SU-DHL-6 (cell line): ENCODE data around the gene FAM83G.

Source experiments
- H2AFZ ChIP-seq: fragments of 200-600 bp; sonication (generic); 2 replicates; pipeline ENCODE4 v1.6.1; 2014; ENCODE audit warnings: low read depth, mild to moderate bottlenecking, moderate library complexity, mixed read lengths, antibody characterized with exemption, low read length; ENCODE audit not compliant: severe bottlenecking
- H3F3A ChIP-seq: fragments of 200-600 bp; shearing (Covaris generic); 2 replicates; pipeline ENCODE4 v1.6.0; 2016; ENCODE audit warnings: antibody characterized with exemption, mild to moderate bottlenecking; ENCODE audit not compliant: insufficient read depth
- H3K27ac ChIP-seq: fragments of 200-600 bp; sonication (generic); 2 replicates; pipeline ENCODE4 v1.5.1; 2016; ENCODE audit warnings: low read depth, mild to moderate bottlenecking, low read length, moderate library complexity, mixed read lengths
- H3K27me3 ChIP-seq: fragments of 200-600 bp; sonication (generic), shearing (Covaris generic); 2 replicates; pipeline ENCODE4 v1.6.0; 2014; ENCODE audit warnings: mild to moderate bottlenecking, low read length
- H3K36me3 ChIP-seq: fragments of 200-600 bp; sonication (generic); 2 replicates; pipeline ENCODE4 v1.6.1; 2014; ENCODE audit warnings: mild to moderate bottlenecking, low read length, mixed read lengths
- H3K4me2 ChIP-seq: fragments of 300-600, 200-600 bp; shearing (Covaris generic), sonication (generic); 2 replicates; pipeline ENCODE4 v1.6.0; 2014; ENCODE audit warnings: low read length, low read depth, mild to moderate bottlenecking; ENCODE audit not compliant: poor library complexity, severe bottlenecking
- H3K4me3 ChIP-seq: fragments of 200-600 bp; sonication (generic); 2 replicates; pipeline ENCODE4 v1.5.1; 2014; ENCODE audit warnings: antibody characterized with exemption, low read length, mild to moderate bottlenecking, mixed read lengths; ENCODE audit not compliant: insufficient read depth, poor library complexity, severe bottlenecking
- H3K79me2 ChIP-seq: fragments of 200-600 bp; sonication (generic); 2 replicates; pipeline ENCODE4 v1.6.1; 2014; ENCODE audit warnings: mild to moderate bottlenecking, low read length, moderate library complexity; ENCODE audit not compliant: insufficient read depth
- H3K9ac ChIP-seq: fragments of 200-600 bp; sonication (generic); 2 replicates; pipeline ENCODE4 v1.7.0; 2014; ENCODE audit warnings: mild to moderate bottlenecking, low read length
- H3K9me2 ChIP-seq: fragments of 200-600 bp; sonication (generic); replicated peaks from 2 replicates; pipeline ENCODE4 v1.6.1; 2014; ENCODE audit warnings: low read length; ENCODE audit not compliant: insufficient read depth
- H3K9me3 ChIP-seq: fragments of 200-600 bp; sonication (generic); 2 replicates; pipeline ENCODE4 v1.6.1; 2014; ENCODE audit warnings: low read length, mixed read lengths; ENCODE audit not compliant: insufficient read depth
- H4K20me1 ChIP-seq: fragments of 200-600 bp; sonication (generic); 2 replicates; pipeline ENCODE4 v1.6.1; 2014; ENCODE audit warnings: low read depth, mild to moderate bottlenecking, antibody characterized with exemption, low read length, moderate library complexity, mixed read lengths
- EZH2phosphoT487 ChIP-seq: fragments of 200-600 bp; sonication (generic), shearing (Covaris generic); conservative IDR thresholded peaks from 2 replicates; pipeline ENCODE4 v1.6.1; 2018; ENCODE audit warnings: mild to moderate bottlenecking, antibody characterized with exemption, low read length, moderate library complexity, mixed read lengths
- TF ChIP-seq, protein P1 (sequence below): fragments of 200-600 bp; sonication (generic); IDR thresholded peaks from one replicate; pipeline ENCODE4 v1.5.1; 2017; ENCODE audit warnings: antibody characterized with exemption, mild to moderate bottlenecking, low read length, moderate library complexity; ENCODE audit not compliant: insufficient read depth, poor library complexity, severe bottlenecking

FAM83G gene

DNA sequence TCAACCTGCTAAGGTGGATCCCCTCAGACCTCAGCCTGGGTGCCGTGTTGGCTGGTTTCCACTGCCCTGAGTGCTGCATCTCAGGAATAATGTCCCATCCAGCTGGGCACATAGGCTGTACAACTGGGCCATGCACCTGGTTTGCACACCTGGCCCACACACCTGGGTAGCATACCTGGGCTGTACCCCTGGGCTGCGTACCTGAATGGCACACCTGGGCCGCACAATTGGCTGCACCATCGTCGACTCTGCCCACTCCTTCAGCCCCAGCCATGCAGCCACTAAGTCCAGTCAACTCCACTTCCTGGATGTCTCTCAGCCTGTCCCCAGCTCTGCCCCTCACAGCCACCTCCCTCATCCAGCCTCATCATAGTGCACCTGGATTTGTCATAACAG is 44.7 kb downstream of the FAM83G start:
- Histone ChIP-seq H2AFZ (no peak overlapping the region), H3K4me2 (no peak overlapping the region), H3K79me2 (no peaks in the 10 kb centered on the region), H3K27ac (no peak overlapping the region), H3K9me2 (no peaks in the 10 kb centered on the region), H3K36me3 (no peaks in the 10 kb centered on the region), H3F3A (no peaks in the 10 kb centered on the region), H3K4me3 (no peak overlapping the region), H4K20me1 (no peaks in the 10 kb centered on the region), H3K9ac (no peak overlapping the region), H3K27me3 (no peaks in the 10 kb centered on the region), H3K9me3 (no peaks in the 10 kb centered on the region)
- no peak for TF ChIP-seq EZH2phosphoT487

DNA sequence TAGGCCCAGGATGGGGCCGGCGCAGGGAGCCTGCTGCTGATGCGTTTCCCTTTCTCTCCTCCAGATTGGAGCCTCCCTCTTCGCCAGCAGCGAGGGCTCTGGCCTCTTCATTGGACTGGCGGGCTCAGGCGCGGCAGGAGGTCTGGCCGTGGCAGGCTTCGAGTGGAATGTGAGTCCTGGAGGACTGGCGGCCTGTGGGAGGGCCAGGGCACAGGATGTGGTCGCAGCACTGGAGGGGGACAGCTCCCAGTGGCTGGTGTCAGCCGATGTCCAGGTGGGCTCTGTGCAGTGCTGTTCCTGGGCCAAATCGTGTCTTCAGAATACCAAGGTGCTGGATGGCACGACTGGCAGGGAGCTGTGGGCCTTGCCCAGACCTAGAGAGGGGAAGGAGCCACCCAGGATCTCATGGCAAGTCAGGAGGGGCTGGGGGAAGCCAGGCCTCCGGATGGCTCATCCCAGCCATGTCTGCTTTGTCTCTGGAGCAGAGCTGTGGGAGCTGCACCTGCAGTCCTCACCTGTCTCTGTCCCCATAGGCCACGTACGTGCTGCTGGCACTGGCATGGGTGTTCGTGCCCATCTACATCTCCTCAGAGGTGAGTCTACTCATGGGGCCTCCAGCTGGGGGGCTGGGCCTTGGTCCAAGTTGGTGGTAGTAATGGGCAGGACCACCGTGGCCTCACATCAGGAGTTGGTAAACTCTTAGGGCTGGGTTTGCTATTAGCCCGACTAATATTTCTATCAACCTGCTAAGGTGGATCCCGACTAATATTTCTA is 45.3 kb downstream of the FAM83G start:
- Histone ChIP-seq H3K9ac (no peak overlapping the region), H3K79me2 (no peaks in the 10 kb centered on the region), H3K4me3 (no peak overlapping the region), H3K4me2 (no peak overlapping the region), H3F3A (no peaks in the 10 kb centered on the region), H2AFZ (no peak overlapping the region), H3K36me3 (no peaks in the 10 kb centered on the region), H3K27ac (no peak overlapping the region), H3K27me3 (no peaks in the 10 kb centered on the region), H3K9me2 (no peaks in the 10 kb centered on the region), H4K20me1 (no peaks in the 10 kb centered on the region), H3K9me3 (no peaks in the 10 kb centered on the region)
- TF ChIP-seq, protein P1, sequence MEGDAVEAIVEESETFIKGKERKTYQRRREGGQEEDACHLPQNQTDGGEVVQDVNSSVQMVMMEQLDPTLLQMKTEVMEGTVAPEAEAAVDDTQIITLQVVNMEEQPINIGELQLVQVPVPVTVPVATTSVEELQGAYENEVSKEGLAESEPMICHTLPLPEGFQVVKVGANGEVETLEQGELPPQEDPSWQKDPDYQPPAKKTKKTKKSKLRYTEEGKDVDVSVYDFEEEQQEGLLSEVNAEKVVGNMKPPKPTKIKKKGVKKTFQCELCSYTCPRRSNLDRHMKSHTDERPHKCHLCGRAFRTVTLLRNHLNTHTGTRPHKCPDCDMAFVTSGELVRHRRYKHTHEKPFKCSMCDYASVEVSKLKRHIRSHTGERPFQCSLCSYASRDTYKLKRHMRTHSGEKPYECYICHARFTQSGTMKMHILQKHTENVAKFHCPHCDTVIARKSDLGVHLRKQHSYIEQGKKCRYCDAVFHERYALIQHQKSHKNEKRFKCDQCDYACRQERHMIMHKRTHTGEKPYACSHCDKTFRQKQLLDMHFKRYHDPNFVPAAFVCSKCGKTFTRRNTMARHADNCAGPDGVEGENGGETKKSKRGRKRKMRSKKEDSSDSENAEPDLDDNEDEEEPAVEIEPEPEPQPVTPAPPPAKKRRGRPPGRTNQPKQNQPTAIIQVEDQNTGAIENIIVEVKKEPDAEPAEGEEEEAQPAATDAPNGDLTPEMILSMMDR: no peak
- no peak for TF ChIP-seq EZH2phosphoT487

DNA sequence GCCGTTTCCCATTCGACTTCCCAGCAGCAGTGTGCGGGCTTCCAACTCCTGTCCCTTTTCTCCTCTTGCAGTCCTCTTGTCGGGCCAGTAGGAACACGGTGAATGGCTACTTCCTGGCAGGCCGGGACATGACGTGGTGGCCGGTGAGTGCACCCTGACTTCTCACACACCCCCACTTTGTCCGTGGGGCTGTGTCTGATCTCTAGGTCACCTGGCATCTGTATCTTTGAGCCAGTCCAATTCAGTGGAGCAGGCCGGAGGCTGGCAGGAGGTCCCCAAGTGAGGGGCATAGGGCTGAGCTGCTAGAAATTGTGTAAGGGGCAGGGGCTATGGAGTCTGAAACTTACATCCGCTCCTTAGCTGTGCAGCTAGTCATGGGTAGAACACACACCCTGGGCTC is 46.0 kb downstream of the FAM83G start:
- Histone ChIP-seq H3K9ac (no peak overlapping the region), H3K4me2 (no peak overlapping the region), H3F3A (no peaks in the 10 kb centered on the region), H3K79me2 (no peaks in the 10 kb centered on the region), H4K20me1 (no peaks in the 10 kb centered on the region), H3K27ac (no peak overlapping the region), H3K9me2 (no peaks in the 10 kb centered on the region), H3K9me3 (no peaks in the 10 kb centered on the region), H3K36me3 (no peaks in the 10 kb centered on the region), H3K27me3 (no peaks in the 10 kb centered on the region), H3K4me3 (no peak overlapping the region), H2AFZ (no peak overlapping the region)
- no peak for TF ChIP-seq EZH2phosphoT487
- TF ChIP-seq, protein P1: no peak

DNA sequence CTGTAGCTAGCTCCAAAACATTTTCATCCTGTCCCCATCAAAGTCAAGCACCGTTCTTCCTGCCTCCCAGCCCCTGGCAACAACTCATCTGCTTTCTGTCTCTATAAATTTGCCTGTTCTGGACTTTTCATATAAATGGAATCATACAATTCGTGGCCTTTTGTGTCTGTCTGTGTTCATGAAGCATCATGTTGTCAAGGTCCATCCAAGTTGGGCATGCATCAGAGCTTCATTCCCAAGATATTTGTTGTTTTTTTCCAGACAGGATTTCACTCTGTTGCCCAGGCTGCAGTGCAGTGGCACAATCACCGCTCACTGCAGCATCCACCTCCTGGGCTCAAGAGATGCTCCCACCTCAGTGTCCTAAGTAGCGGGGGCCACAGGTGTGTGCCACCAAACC is 46.7 kb downstream of the FAM83G start:
- Histone ChIP-seq H3K79me2 (no peaks in the 10 kb centered on the region), H4K20me1 (no peaks in the 10 kb centered on the region)
- TF ChIP-seq, protein P1: no peak
- no peak for TF ChIP-seq EZH2phosphoT487

More for the DNA sequence above, 46.7 kb downstream of the FAM83G start:
- Histone ChIP-seq H3F3A (no peaks in the 10 kb centered on the region), H3K9ac (no peak overlapping the region), H3K4me3 (no peak overlapping the region), H3K9me2 (no peaks in the 10 kb centered on the region), H3K27ac (no peak overlapping the region), H3K27me3 (no peaks in the 10 kb centered on the region), H3K36me3 (no peaks in the 10 kb centered on the region), H3K9me3 (no peaks in the 10 kb centered on the region), H3K4me2 (no peak overlapping the region), H2AFZ (no peak overlapping the region)
